WTC11 (cell line): ENCODE measurements around the gene BTBD8. TPM values are rescaled to one million over a fixed set of nuclear protein-coding genes. Genes with fewer than 3 reads are reported as not detected.

Source experiments
- ATAC-seq: fragments of 200-7000 bp; cut with Tn5 transposase; 2 replicates; pipeline ENCODE4 v1.10.0; 2021; ENCODE audit warnings: mild to moderate bottlenecking, moderate library complexity
- CTCF ChIA-PET: fragments of 300-600 bp; sonication (Branson Sonifier 250); formaldehyde crosslinking; loops from one replicate; lab custom pipeline; 2021; ENCODE audit warnings: antibody characterized with exemption; lab: Charles Lee
- POLR2A ChIA-PET: fragments of 350-600 bp; sonication (Branson Sonifier 250); formaldehyde crosslinking; loops from one replicate; lab custom pipeline; 2021; ENCODE audit warnings: antibody characterized with exemption; lab: Charles Lee
- DNase-seq: peaks from one replicate; pipeline ENCODE4 v3.0.0; 2021; ENCODE audit warnings: low spot score
- H3K27ac Mint-ChIP-seq: 2 replicates; pipeline ENCODE4 v1.8.0; 2021; ENCODE audit warnings: mixed read lengths
- H3K27me3 Mint-ChIP-seq: 2 replicates; pipeline ENCODE4 v1.8.0; 2021; ENCODE audit warnings: low read depth, mild to moderate bottlenecking, moderate library complexity, mixed read lengths
- H3K36me3 Mint-ChIP-seq: 2 replicates; pipeline ENCODE4 v1.8.0; 2021; ENCODE audit warnings: mixed read lengths
- H3K4me1 Mint-ChIP-seq: 2 replicates; pipeline ENCODE4 v1.8.0; 2022; ENCODE audit warnings: mixed read lengths
- H3K4me3 Mint-ChIP-seq: 2 replicates; pipeline ENCODE4 v1.8.0; 2021; ENCODE audit warnings: mild to moderate bottlenecking, moderate library complexity, mixed read lengths
- H3K9me3 Mint-ChIP-seq: 2 replicates; pipeline ENCODE4 v1.8.0; 2021; ENCODE audit warnings: mixed read lengths
- ERG ChIP-seq: fragments of 250-450 bp; sonication (Bioruptor Pico); IDR thresholded peaks from 2 replicates; pipeline ENCODE4 v1.8.0; 2021; ENCODE audit warnings: mild to moderate bottlenecking
- FOXK1 ChIP-seq: sonication (generic); formaldehyde crosslinking; IDR thresholded peaks from 2 replicates; pipeline ENCODE4 v1.8.0; 2022; ENCODE audit warnings: mild to moderate bottlenecking, moderate library complexity, missing genetic modification reagents
- FOXP1 ChIP-seq: sonication (generic); formaldehyde crosslinking; IDR thresholded peaks from 2 replicates; pipeline ENCODE4 v1.8.0; 2022; ENCODE audit warnings: missing genetic modification reagents, mild to moderate bottlenecking, moderate library complexity, borderline replicate concordance
- HMGA2 ChIP-seq: fragments of 250-450 bp; sonication (Bioruptor Pico); IDR thresholded peaks from 2 replicates; pipeline ENCODE4 v1.4.0; 2021; ENCODE audit warnings: mild to moderate bottlenecking, moderate library complexity
- HMGXB4 ChIP-seq: sonication (generic); formaldehyde crosslinking; IDR thresholded peaks from 2 replicates; pipeline ENCODE4 v1.8.1; 2023; ENCODE audit warnings: mild to moderate bottlenecking, moderate library complexity, missing genetic modification reagents
- MLX ChIP-seq: sonication (generic); formaldehyde crosslinking; IDR thresholded peaks from 2 replicates; pipeline ENCODE4 v1.8.1; 2023; ENCODE audit warnings: mild to moderate bottlenecking, missing genetic modification reagents, moderate library complexity
- MYBL2 ChIP-seq: sonication (generic); formaldehyde crosslinking; IDR thresholded peaks from 2 replicates; pipeline ENCODE4 v1.8.1; 2023; ENCODE audit warnings: mild to moderate bottlenecking, moderate library complexity, missing genetic modification reagents
- NFE2L1 ChIP-seq: sonication (generic); formaldehyde crosslinking; IDR thresholded peaks from 2 replicates; pipeline ENCODE4 v1.8.1; 2023; ENCODE audit warnings: missing genetic modification reagents
- NFYB ChIP-seq: sonication (generic); formaldehyde crosslinking; conservative IDR thresholded peaks from 2 replicates; pipeline ENCODE4 v1.8.0; 2022; ENCODE audit warnings: low read depth, missing genetic modification reagents
- RORB ChIP-seq: fragments of 250-450 bp; sonication (Bioruptor Pico); IDR thresholded peaks from 2 replicates; pipeline ENCODE4 v1.9.0; 2021; ENCODE audit warnings: mild to moderate bottlenecking
- SMAD3 ChIP-seq: sonication (generic); formaldehyde crosslinking; IDR thresholded peaks from 2 replicates; pipeline ENCODE4 v1.8.0; 2022; ENCODE audit warnings: missing genetic modification reagents, mild to moderate bottlenecking, borderline replicate concordance
- SP1 ChIP-seq: sonication (generic); formaldehyde crosslinking; conservative IDR thresholded peaks from 2 replicates; pipeline ENCODE4 v1.8.1; 2022; ENCODE audit warnings: missing genetic modification reagents
- TP53 ChIP-seq: sonication (generic); formaldehyde crosslinking; IDR thresholded peaks from 2 replicates; pipeline ENCODE4 v1.8.1; 2023; ENCODE audit warnings: mild to moderate bottlenecking, missing genetic modification reagents
- ZBTB43 ChIP-seq: sonication (generic); formaldehyde crosslinking; IDR thresholded peaks from 2 replicates; pipeline ENCODE4 v1.8.1; 2023; ENCODE audit warnings: mild to moderate bottlenecking, missing genetic modification reagents
- total RNA-seq: library from RNA; stranded (reverse); gene quantifications from 3 replicates; pipeline ENCODE4 v1.2.3, GENCODE V29; 2021
- TF ChIP-seq, protein P1 (sequence below): sonication (generic); formaldehyde crosslinking; IDR thresholded peaks from 2 replicates; pipeline ENCODE4 v1.8.1; 2023; ENCODE audit warnings: mild to moderate bottlenecking, missing genetic modification reagents, borderline replicate concordance
- TF ChIP-seq, protein P2 (sequence below): fragments of 250-450 bp; sonication (Bioruptor Pico); IDR thresholded peaks from 2 replicates; pipeline ENCODE4 v1.9.0; 2021; ENCODE audit warnings: mild to moderate bottlenecking
- TF ChIP-seq, protein P3 (sequence below): sonication (generic); formaldehyde crosslinking; conservative IDR thresholded peaks from 2 replicates; pipeline ENCODE4 v1.8.1; 2022; ENCODE audit warnings: mild to moderate bottlenecking, missing genetic modification reagents

Gene BTBD8
- total RNA-seq, 1 experiment from 2014 or later: 3.7 TPM

DNA sequence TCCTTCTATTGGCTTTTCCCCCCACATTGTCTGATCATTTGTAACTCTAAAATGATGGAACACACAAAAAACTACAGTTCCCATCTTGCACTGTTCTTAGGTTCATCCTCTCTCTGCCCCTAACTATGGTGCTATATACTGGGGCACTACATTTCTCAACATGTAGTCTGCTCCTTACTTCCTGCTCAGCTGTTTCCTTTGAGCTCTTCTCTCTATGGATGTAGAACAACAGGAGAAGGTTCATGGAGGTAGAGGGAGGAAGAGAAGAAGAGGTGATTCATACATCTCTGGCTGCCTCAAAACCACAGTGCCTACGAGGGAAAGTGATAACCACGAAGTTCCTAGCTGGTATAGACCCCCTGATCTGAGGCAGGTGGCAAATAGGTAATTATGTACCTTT lies 130.6 kb downstream of the BTBD8 start (continued):
- TF ChIP-seq, protein P1, sequence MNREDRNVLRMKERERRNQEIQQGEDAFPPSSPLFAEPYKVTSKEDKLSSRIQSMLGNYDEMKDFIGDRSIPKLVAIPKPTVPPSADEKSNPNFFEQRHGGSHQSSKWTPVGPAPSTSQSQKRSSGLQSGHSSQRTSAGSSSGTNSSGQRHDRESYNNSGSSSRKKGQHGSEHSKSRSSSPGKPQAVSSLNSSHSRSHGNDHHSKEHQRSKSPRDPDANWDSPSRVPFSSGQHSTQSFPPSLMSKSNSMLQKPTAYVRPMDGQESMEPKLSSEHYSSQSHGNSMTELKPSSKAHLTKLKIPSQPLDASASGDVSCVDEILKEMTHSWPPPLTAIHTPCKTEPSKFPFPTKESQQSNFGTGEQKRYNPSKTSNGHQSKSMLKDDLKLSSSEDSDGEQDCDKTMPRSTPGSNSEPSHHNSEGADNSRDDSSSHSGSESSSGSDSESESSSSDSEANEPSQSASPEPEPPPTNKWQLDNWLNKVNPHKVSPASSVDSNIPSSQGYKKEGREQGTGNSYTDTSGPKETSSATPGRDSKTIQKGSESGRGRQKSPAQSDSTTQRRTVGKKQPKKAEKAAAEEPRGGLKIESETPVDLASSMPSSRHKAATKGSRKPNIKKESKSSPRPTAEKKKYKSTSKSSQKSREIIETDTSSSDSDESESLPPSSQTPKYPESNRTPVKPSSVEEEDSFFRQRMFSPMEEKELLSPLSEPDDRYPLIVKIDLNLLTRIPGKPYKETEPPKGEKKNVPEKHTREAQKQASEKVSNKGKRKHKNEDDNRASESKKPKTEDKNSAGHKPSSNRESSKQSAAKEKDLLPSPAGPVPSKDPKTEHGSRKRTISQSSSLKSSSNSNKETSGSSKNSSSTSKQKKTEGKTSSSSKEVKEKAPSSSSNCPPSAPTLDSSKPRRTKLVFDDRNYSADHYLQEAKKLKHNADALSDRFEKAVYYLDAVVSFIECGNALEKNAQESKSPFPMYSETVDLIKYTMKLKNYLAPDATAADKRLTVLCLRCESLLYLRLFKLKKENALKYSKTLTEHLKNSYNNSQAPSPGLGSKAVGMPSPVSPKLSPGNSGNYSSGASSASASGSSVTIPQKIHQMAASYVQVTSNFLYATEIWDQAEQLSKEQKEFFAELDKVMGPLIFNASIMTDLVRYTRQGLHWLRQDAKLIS: no peak
- TF ChIP-seq NFE2L1 (CRISPR knock-in tag) (no peak), SMAD3 (CRISPR knock-in tag) (no peak)

GRCh38 chr1:92211166-92211565 lies 131.0 kb downstream of the BTBD8 start:
- Mint-ChIP-seq H3K27me3 (no peaks in the 10 kb centered on the region; the same call in 1 of the 2 replicates), H3K4me1 (peaks cover 2% of the 10 kb centered on the region), H3K27ac (no peak overlapping the region), H3K36me3 (no peaks in the 10 kb centered on the region), H3K9me3 (peaks cover 7% of the 10 kb centered on the region; the same call in 1 of the 2 replicates), H3K4me3 (no peak overlapping the region)
- TF ChIP-seq, protein P2, sequence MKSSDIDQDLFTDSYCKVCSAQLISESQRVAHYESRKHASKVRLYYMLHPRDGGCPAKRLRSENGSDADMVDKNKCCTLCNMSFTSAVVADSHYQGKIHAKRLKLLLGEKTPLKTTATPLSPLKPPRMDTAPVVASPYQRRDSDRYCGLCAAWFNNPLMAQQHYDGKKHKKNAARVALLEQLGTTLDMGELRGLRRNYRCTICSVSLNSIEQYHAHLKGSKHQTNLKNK (CRISPR knock-in tag): no peak
- TF ChIP-seq NFE2L1 (CRISPR knock-in tag) (no peak), RORB (no peak), TP53 (CRISPR knock-in tag) (no peak), MYBL2 (CRISPR knock-in tag) (no peak), SP1 (no peak), ZBTB43 (CRISPR knock-in tag) (no peak), HMGA2 (no peak), FOXK1 (CRISPR knock-in tag) (no peak), FOXP1 (CRISPR knock-in tag) (no peak)
- TF ChIP-seq, protein P3, sequence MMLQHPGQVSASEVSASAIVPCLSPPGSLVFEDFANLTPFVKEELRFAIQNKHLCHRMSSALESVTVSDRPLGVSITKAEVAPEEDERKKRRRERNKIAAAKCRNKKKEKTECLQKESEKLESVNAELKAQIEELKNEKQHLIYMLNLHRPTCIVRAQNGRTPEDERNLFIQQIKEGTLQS (CRISPR knock-in tag): no peak
- DNase-seq (no peak), ATAC-seq (no peak)
- ChIA-PET POLR2A (no interaction called here), CTCF (interaction anchor here (1.2 kb wide), 1 partner anchor 80 kb away, joined by 4 read pairs; no protein-coding TSS in a partner anchor)

DNA sequence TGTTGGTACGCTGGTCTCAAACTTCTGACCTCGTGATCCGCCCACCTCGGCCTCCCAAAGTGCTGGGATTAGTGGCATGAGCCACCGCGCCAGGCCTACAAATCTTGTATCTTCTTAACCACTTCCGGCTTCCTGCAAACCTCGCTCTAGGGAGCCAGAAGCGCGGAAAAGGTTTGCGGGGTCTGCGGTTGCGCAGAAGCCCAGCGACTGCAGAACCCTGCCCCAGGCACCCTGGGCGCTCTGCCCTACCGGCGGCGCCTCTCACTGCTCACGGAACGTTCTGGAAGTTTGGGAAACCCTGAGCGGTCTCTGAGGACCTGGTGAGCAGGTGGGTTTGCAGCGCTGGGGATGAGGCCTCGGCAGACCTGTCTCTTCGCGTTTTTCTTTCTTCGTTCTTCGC lies 137.6 kb downstream of the BTBD8 start, which contains the start of gene C1orf146:
C1orf146 (plus strand) TSS at position 195 of the 400 bp plus-strand sequence. CDS start 13,506 bp downstream, outside the sequence.
- Mint-ChIP-seq H3K36me3 (no peaks in the 10 kb centered on the region), H3K27me3 (no peaks in the 10 kb centered on the region), H3K9me3 (peaks cover 3% of the 10 kb centered on the region), H3K4me3 (no peak within 1 kb of the TSS), H3K4me1 (peaks cover 7% of the 10 kb centered on the region), H3K27ac (no peak within 1 kb of the TSS)
- POLR2A ChIA-PET: no interaction called here
- DNase-seq (no peak), ATAC-seq (no peak; the same call in 1 of the 2 replicates)
- no peak for TF ChIP-seq ERG (CRISPR knock-in tag)
- no peak for TF ChIP-seq NFYB (CRISPR knock-in tag)
- no peak for TF ChIP-seq HMGXB4
- no peak for TF ChIP-seq SMAD3 (CRISPR knock-in tag)
- no peak for TF ChIP-seq MLX (CRISPR knock-in tag)
- CTCF ChIA-PET: no interaction called here
